HFFc6 (cell line): ENCODE data around the gene SAMD11. TPM values are rescaled to one million over a fixed set of nuclear protein-coding genes. Genes with fewer than 3 reads are reported as not detected.

ENCODE experiments used
- DNase-seq: peaks from one replicate; pipeline ENCODE4 v3.0.0-alpha.2; 2018
- H3K27ac Mint-ChIP-seq: 2 replicates; pipeline ENCODE4 v1.8.0; 2020; ENCODE audit warnings: mild to moderate bottlenecking, mixed read lengths
- H3K27me3 Mint-ChIP-seq: 2 replicates; pipeline ENCODE4 v1.8.0; 2021; ENCODE audit warnings: mild to moderate bottlenecking, moderate library complexity, mixed read lengths; ENCODE audit not compliant: insufficient read depth
- H3K36me3 Mint-ChIP-seq: 2 replicates; pipeline ENCODE4 v1.8.0; 2021; ENCODE audit warnings: low read depth, mixed read lengths
- H3K4me1 Mint-ChIP-seq: 2 replicates; pipeline ENCODE4 v1.8.0; 2020; ENCODE audit warnings: low read depth, mixed read lengths
- H3K4me3 Mint-ChIP-seq: 2 replicates; pipeline ENCODE4 v1.8.0; 2020; ENCODE audit warnings: mild to moderate bottlenecking, moderate library complexity, mixed read lengths
- H3K9me3 Mint-ChIP-seq: 2 replicates; pipeline ENCODE4 v1.8.0; 2020; ENCODE audit warnings: mild to moderate bottlenecking, mixed read lengths
- total RNA-seq, 6 experiments: library from RNA; stranded (reverse); fragmentation: NEBNext Ultra II Directional; extraction: Animal tissue kit (Norgen Biotek cat#: 25700); gene quantifications; 2 replicates in 1 of 6; 3 replicates in 5 of 6; pipeline ENCODE4 v1.2.3, GENCODE V29; 2021
- TF ChIP-seq, protein P1 (sequence below): fragments of 200-600 bp; sonication (generic); IDR thresholded peaks from 2 replicates; pipeline ENCODE4 v1.5.0; 2021; ENCODE audit warnings: antibody characterized with exemption, mild to moderate bottlenecking

SAMD11 gene
- total RNA-seq, 6 experiments from 2014 or later = 20.6 to 29.3 (median 27.5) TPM

DNA sequence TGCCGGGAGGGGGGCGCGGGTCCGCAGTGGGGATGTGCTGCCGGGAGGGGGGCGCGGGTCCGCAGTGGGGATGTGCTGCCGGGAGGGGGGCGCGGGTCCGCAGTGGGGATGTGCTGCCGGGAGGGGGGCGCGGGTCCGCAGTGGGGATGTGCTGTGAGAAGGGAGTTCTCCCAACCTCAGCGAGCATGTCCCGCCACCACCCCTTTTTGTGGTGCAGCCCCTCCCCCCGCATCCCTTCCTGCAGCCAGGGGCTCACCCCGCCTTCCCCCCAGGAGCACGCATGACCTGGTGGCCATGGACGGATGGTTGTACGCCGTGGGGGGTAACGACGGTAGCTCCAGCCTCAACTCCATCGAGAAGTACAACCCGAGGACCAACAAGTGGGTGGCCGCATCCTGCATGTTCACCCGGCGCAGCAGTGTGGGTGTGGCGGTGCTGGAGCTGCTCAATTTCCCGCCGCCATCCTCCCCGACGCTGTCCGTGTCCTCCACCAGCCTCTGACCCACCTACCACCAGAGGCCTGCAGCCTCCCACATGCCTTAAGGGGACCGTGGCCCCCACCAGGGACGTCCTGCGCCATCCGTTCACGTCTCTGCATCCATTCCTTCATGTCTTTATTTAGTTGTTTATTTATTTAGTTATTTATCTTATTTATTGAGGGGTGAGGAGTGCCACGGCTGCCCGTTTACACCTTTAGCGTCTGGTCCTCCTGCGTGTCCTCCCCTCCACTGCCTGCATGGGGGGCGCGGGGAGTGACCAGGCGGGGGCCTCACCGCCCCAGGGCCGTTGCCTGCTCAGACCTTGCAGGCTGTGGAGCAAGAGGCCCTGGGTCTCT is 41.2 kb downstream of the SAMD11 start:
- TF ChIP-seq, protein P1, sequence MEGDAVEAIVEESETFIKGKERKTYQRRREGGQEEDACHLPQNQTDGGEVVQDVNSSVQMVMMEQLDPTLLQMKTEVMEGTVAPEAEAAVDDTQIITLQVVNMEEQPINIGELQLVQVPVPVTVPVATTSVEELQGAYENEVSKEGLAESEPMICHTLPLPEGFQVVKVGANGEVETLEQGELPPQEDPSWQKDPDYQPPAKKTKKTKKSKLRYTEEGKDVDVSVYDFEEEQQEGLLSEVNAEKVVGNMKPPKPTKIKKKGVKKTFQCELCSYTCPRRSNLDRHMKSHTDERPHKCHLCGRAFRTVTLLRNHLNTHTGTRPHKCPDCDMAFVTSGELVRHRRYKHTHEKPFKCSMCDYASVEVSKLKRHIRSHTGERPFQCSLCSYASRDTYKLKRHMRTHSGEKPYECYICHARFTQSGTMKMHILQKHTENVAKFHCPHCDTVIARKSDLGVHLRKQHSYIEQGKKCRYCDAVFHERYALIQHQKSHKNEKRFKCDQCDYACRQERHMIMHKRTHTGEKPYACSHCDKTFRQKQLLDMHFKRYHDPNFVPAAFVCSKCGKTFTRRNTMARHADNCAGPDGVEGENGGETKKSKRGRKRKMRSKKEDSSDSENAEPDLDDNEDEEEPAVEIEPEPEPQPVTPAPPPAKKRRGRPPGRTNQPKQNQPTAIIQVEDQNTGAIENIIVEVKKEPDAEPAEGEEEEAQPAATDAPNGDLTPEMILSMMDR = no peak
- H3K27ac Mint-ChIP-seq = no peak overlapping the region
- H3K4me1 Mint-ChIP-seq = no peaks in the 10 kb centered on the region
- no peak for DNase-seq
- H3K36me3 Mint-ChIP-seq = no peaks in the 10 kb centered on the region; the same call in 1 of the 2 replicates
- no peak overlapping the region for H3K4me3 Mint-ChIP-seq
- no peaks in the 10 kb centered on the region for H3K9me3 Mint-ChIP-seq
- H3K27me3 Mint-ChIP-seq = no peaks in the 10 kb centered on the region

GRCh38 chr1:965526-966134 is 41.9 kb downstream of the SAMD11 start:
- Mint-ChIP-seq H3K27ac (peak overlapping the region; percentile 40; the same call in 1 of the 2 replicates), H3K4me1 (no peaks in the 10 kb centered on the region), H3K27me3 (no peaks in the 10 kb centered on the region), H3K36me3 (no peaks in the 10 kb centered on the region; the same call in 1 of the 2 replicates), H3K9me3 (no peaks in the 10 kb centered on the region), H3K4me3 (peak overlapping the region; percentile 28; the same call in 1 of the 2 replicates)
- TF ChIP-seq, protein P1 = no peak
- no peak for DNase-seq

- no peaks in the 10 kb centered on the region for H3K4me1 Mint-ChIP-seq
- peak; percentile 20 for DNase-seq
- H3K27me3 Mint-ChIP-seq = no peaks in the 10 kb centered on the region
- H3K9me3 Mint-ChIP-seq = no peaks in the 10 kb centered on the region
- peak within 1 kb of the TSS; percentile 73 for H3K27ac Mint-ChIP-seq
- H3K36me3 Mint-ChIP-seq = no peaks in the 10 kb centered on the region; the same call in 1 of the 2 replicates
- peak within 1 kb of the TSS; percentile 86 for H3K4me3 Mint-ChIP-seq
- TF ChIP-seq, protein P1 = no peak
Measured at GRCh38 chr1:966135-966703, 42.5 kb downstream of the SAMD11 start, which contains the start of gene PLEKHN1. Gene PLEKHN1 (plus strand): TSS chr1:966482. CDS start chr1:966532, 50 bp downstream.

GRCh38 chr1:966704-967300 is 43.1 kb downstream of the SAMD11 start:
- H3K4me1 Mint-ChIP-seq = no peaks in the 10 kb centered on the region
- TF ChIP-seq, protein P1 = no peak
- H3K27ac Mint-ChIP-seq = peak overlapping the region; percentile 73
- H3K4me3 Mint-ChIP-seq = peak overlapping the region; percentile 86
- no peaks in the 10 kb centered on the region for H3K9me3 Mint-ChIP-seq
- no peaks in the 10 kb centered on the region for H3K27me3 Mint-ChIP-seq
- no peaks in the 10 kb centered on the region; the same call in 1 of the 2 replicates for H3K36me3 Mint-ChIP-seq
- peak; percentile 59 for DNase-seq
